C4-2B (cell line): ENCODE results near the gene NFATC2.

Experiments used
- H3K27ac ChIP-seq: fragments of 450-650 bp; 2 replicates; pipeline ENCODE4 v1.5.1; 2017
- CTCF ChIP-seq: fragments of 450-650 bp; conservative IDR thresholded peaks from 2 replicates; pipeline ENCODE4 v1.5.1; 2017; ENCODE audit warnings: mild to moderate bottlenecking
- ZFX ChIP-seq: fragments of 450-650 bp; IDR thresholded peaks from 2 replicates; pipeline ENCODE4 v1.6.1; 2017

NFATC2 gene

GRCh38 chr20:51368461-51369211 lies 173.9 kb downstream of the NFATC2 start:
- H3K27ac ChIP-seq: no peak overlapping the region
- no peak for TF ChIP-seq ZFX
- TF ChIP-seq CTCF: no peak

GRCh38 chr20:51366155-51366886 lies 176.2 kb downstream of the NFATC2 start:
- no peak for TF ChIP-seq CTCF
- no peak for TF ChIP-seq ZFX
- H3K27ac ChIP-seq: no peak overlapping the region

GRCh38 chr20:51365670-51366069 lies 176.8 kb downstream of the NFATC2 start:
- no peak for TF ChIP-seq ZFX
- no peak for TF ChIP-seq CTCF
- no peak overlapping the region for H3K27ac ChIP-seq

- TF ChIP-seq ZFX (no peak), CTCF (no peak)
- no peak overlapping the region for H3K27ac ChIP-seq
These were observed 178.7 kb downstream of the NFATC2 start for GRCh38 chr20:51363813-51364212.

GRCh38 chr20:51363378-51363777 lies 179.1 kb downstream of the NFATC2 start:
- TF ChIP-seq ZFX (no peak), CTCF (no peak)

GRCh38 chr20:51362254-51362653 lies 180.3 kb downstream of the NFATC2 start:
- no peak for TF ChIP-seq CTCF
- TF ChIP-seq ZFX: no peak
- no peak overlapping the region for H3K27ac ChIP-seq

More at GRCh38 chr20:51363378-51363777, 179.1 kb downstream of the NFATC2 start:
- H3K27ac ChIP-seq: no peak overlapping the region

GRCh38 chr20:51361258-51361657 lies 181.3 kb downstream of the NFATC2 start:
- no peak for TF ChIP-seq CTCF
- TF ChIP-seq ZFX: no peak
- H3K27ac ChIP-seq: no peak overlapping the region
